Measurements from ENCODE around the gene B3GNT9.

DNA sequence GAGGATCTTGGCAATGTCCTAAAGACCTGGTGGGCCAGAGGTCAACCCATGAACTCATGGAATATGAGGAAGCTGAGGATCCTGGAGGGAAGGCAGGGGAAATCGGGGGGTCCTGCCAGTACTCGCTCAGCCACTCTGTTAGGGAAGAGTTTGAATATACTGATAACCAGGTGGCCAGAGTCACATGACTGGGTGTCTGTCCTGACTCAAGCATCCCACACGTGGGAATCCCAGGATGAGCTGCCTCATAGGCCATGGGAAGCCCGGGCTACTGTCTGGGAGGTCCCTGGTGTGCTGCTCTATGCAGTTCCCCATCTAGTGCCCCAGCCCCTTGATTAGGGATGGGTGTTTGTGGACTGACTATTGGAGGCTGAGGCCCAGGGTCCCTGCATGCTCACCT lies 37.5 kb upstream of the B3GNT9 start:
- TF ChIP-seq GATA2 (IDR thresholded peaks at IDR 0.05; ENCODE audit: low read depth, low read length) (no peak), GATA3 (IDR thresholded peaks at IDR 0.05; ENCODE audit: low read depth, low read length) (no peak)

All from SH-SY5Y (cell line).